Measurements from ENCODE around the gene TGFBI.

The TGFBI gene

DNA sequence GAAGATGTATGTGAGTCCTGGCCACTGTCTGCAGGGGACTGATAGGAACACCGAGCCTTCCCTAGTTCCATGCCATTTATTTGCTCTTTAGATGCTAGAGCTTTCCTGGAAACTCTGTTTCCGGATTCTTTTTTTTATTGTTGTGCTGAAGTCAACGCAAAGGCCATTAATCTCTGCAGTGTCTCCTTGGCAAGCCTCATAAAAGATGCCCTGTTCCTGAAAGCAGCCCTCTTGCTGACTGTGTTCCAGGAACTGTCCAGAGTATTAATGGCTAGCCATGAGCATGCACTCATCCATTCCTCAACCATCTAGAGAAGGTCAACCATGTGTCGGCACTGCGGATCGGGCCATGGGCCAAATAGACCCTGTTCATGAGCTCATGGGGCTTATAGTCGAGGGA, 61.0 kb downstream of the TGFBI start:
- no peak for DNase-seq (ENCODE audit: low spot score)

GRCh38 chr5:136090319-136090718, 61.5 kb downstream of the TGFBI start:
- no peak for DNase-seq (ENCODE audit: low spot score)

- no peak for DNase-seq (ENCODE audit: low spot score)
These were observed 65.6 kb downstream of the TGFBI start for GRCh38 chr5:136094189-136094912.

DNA sequence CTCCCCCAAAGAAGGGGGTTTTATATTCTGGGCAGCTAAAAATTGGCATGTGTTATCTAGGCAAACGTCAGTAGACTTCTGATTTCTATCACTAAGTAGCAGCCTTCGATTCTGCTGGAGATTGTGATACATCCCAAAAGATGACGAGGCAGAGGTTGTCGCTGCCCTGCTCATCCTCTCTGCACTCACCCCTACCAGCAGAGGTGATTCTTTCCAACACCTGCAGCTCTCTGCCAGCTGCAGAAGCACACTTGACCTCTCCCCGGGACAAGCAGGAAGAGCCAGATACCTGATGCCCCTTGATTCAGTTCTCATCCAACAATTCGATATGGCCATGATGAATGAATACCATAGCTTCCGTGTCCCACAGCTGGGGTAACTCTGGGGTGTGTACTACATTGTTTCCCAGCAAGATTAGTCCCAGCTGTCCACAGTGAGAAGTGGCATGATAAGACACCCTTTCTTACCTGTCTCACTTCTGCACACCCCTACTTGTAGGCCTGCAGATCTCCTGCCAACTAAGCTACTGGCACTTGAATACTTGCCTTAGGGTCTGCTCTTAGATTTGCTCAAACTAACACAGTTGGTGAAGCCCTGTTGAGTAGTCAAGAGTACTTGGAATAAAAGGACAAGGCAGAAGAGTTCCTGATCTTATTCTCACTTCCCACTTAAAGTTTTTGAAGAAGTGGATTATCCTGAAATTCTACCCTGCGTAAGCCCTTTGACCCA, 66.3 kb downstream of the TGFBI start:
- no peak for DNase-seq (ENCODE audit: low spot score)

GRCh38 chr5:136098176-136098575, 69.4 kb downstream of the TGFBI start:
- no peak for DNase-seq (ENCODE audit: low spot score)

DNA sequence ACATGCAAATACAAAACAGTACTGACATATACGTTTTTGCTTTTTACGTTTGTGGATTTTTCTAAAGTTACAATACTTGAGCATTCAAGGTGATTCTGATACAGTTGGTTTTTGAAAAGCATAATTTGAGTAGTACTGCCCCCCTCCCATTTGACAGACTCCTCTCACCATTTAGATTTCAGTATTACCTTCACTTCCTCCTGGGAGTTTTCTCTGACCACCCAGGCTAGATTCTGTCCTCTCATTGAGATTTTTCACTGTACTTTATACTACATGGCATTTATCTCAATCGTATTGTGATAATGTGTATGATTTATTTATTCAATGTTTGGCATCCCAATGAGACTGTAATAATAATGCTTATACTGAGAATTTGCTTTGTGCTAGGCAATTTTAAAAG, 71.1 kb downstream of the TGFBI start:
- no peak for DNase-seq (ENCODE audit: low spot score)

DNA sequence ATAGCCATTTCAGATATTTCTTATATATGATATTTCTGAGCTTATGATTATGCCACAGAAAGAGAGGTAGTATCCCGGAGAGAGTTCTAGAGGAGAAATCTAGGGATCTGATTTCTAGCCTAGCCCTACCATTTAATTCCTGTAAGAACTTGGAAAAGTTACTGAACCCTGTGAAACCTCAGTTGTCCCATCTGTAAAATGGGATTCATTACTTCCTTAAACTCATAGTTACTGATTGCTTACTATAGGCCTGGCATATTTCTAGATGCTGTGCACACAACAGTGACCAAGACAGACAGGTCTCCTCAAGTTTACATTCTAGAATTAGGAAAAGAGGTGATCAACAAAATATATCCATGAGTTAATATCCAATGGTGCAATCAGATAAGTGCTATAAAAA, 73.1 kb downstream of the TGFBI start:
- no peak for DNase-seq (ENCODE audit: low spot score)

DNA sequence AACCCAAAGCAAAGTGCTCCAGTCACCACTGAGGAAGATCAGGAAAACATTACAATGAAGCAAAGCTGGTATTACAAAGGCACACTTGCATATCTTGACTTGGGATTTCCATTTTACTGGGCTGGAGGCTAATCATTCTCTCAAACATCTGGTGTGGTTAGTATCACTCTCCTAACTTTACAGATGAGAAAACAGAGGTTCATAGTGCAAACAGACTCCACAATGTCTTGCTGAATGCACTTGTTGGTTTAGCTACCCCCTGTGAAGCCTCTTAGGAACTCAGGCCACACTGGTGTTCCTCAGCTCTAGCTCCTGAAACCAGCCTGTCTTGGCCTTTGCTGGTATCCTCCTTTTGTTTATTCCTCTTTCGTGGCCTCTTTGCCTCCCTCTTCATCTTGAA, 74.3 kb downstream of the TGFBI start:
- no peak for DNase-seq (ENCODE audit: low spot score)

DNA sequence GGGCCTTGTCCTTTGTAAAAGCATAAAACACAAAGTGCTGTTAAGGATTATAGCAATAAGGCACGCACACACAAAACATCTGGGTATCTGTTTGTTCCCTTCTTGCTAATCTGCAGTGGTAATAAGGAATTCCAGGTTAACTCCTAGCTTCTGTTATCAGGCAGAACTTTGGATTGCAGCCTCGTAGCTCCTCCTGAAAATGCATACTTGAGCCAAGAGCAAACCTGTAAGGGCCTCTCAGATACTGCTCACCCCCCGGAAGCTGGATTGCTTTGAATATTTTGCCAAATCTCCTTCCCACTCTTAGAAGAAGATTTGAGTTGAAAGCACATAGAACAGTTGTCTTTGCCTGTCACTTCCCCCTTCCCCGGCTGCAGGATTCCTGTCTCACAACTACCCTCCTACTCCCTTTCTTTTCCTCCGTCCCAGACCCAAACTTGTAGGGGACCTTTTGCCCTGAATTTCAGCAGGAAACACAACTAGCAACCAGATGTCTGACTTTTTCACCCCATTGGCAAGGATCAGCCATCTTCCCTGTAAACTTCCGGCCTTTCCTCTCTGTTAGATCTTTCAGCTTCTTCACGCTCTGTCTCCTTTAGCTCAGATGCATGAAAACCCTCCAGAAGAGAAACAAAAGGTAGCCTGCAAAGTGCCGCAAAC, 75.6 kb downstream of the TGFBI start:
- DNase-seq (ENCODE audit: low spot score), result no peak

GRCh38 chr5:136106351-136107031, 77.7 kb downstream of the TGFBI start:
- no peak for DNase-seq (ENCODE audit: low spot score)

DNA sequence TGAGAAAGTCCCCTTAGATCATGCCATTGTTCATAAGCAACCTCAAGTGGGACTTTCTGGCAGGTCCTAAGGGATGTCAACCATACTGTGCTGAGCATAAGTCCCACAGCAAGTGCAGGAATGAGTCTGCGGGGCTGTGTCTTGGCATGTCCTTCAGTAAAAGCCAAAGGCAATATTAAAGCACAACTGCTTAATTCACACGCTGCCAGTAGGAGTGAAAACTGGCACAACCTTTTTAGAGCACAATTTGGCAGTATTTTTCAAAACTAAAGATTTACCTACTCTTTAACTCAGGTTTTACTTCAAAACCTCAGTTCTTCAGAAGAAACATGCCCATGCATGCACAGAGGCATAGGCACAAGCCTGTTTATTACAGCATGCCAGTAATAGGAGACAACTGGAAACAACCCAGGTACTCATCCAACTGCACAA, 79.4 kb downstream of the TGFBI start:
- no peak for DNase-seq (ENCODE audit: low spot score)

DNA sequence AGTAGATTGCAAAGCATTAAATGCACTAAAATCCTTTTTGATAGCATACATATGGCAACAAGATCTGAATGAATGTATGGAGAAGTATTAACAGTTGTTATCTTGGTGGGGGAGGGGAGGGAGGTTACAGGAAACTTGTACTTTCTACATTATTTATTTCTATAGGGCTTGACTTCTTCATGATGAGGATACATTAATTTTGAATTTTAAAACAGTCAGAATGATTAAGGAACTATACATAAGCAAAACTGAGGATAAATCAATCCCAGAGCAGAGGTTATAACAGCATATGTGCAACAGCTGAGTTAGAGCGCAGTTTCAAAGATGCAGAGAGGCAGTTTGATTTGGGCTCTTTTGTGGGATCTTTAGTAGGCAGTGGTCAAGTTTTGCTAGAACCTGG, 80.0 kb downstream of the TGFBI start:
- DNase-seq (ENCODE audit: low spot score), result no peak

- no peak for DNase-seq (ENCODE audit: low spot score)
These were observed 80.8 kb downstream of the TGFBI start for GRCh38 chr5:136109453-136110135.
